Caco-2 (cell line): ENCODE measurements around the gene IL6. TPM values are rescaled to one million over a fixed set of nuclear protein-coding genes. Genes with fewer than 3 reads are reported as not detected.

Experiments
- BruUV-seq: library from RNA; stranded (reverse); fragments of 400-500 nt; replicated peaks from 2 replicates; lab custom pipeline; 2021; lab: Mats Ljungman, UMichigan
- CTCF ChIA-PET: fragments of 300-600 bp; sonication (Branson Sonifier 250); formaldehyde crosslinking; loops from one replicate; lab custom pipeline; 2022; ENCODE audit warnings: antibody characterized with exemption; lab: Charles Lee
- POLR2A ChIA-PET: fragments of 300-600 bp; sonication (Branson Sonifier 250); formaldehyde crosslinking; loops from one replicate; lab custom pipeline; 2022; ENCODE audit warnings: antibody characterized with exemption; lab: Charles Lee
- DNase-seq, 2 experiments: peaks; one replicate each; pipeline versions ENCODE4 v3.0.0 to v3.0.0-alpha.2; 2020 to 2022
- H3K27me3 ChIP-seq: replicated peaks from 2 replicates; pipeline ENCODE4 v1.6.0; 2011; ENCODE audit warnings: low read length; ENCODE audit not compliant: control insufficient read depth, insufficient read depth
- H3K36me3 ChIP-seq: 2 replicates; pipeline ENCODE4 v1.5.1; 2011; ENCODE audit warnings: low read length; ENCODE audit not compliant: control insufficient read depth, insufficient read depth
- H3K4me1 ChIP-seq: fragments of 250-450 bp; sonication (Bioruptor Pico); 2 replicates; pipeline ENCODE4 v1.5.1; 2020; ENCODE audit warnings: mild to moderate bottlenecking
- H3K4me3 ChIP-seq: 2 replicates; pipeline ENCODE4 v1.5.1; 2011; ENCODE audit warnings: low read depth, mild to moderate bottlenecking, control low read depth, low read length
- H3K9me3 ChIP-seq: fragments of 250-450 bp; sonication (Bioruptor Pico); 2 replicates; pipeline ENCODE4 v1.5.1; 2020; ENCODE audit warnings: mild to moderate bottlenecking, moderate library complexity
- H3K27ac Mint-ChIP-seq: one replicate; pipeline ENCODE4 v1.8.0; 2022; ENCODE audit warnings: mixed read lengths; ENCODE audit not compliant: unreplicated experiment
- H3K27me3 Mint-ChIP-seq: one replicate; pipeline ENCODE4 v1.8.0; 2022; ENCODE audit warnings: mixed read lengths; ENCODE audit not compliant: insufficient read depth, unreplicated experiment
- H3K36me3 Mint-ChIP-seq: one replicate; pipeline ENCODE4 v1.8.0; 2022; ENCODE audit warnings: mild to moderate bottlenecking, mixed read lengths; ENCODE audit not compliant: insufficient read depth, unreplicated experiment
- H3K4me1 Mint-ChIP-seq: one replicate; pipeline ENCODE4 v1.8.0; 2022; ENCODE audit warnings: low read depth, mixed read lengths; ENCODE audit not compliant: unreplicated experiment
- H3K4me3 Mint-ChIP-seq: one replicate; pipeline ENCODE4 v1.8.0; 2022; ENCODE audit warnings: mild to moderate bottlenecking, moderate library complexity, mixed read lengths; ENCODE audit not compliant: unreplicated experiment
- H3K9me3 Mint-ChIP-seq: one replicate; pipeline ENCODE4 v1.8.0; 2022; ENCODE audit warnings: mixed read lengths; ENCODE audit not compliant: unreplicated experiment
- intact Hi-C: fragments of 100-400 bp; cut with micrococcal nuclease; formaldehyde crosslinking; loops from one replicate; pipeline ENCODE4 v1.10.0; 2022; ENCODE audit not compliant: unreplicated experiment
- total RNA-seq: library from RNA; stranded (reverse); gene quantifications from 2 replicates; pipeline ENCODE4 v1.2.3, GENCODE V29; 2022
- TF ChIP-seq, protein P1 (sequence below), 2 experiments: fragments of 200-600 bp in 1 of 2; IDR thresholded peaks; 1 replicate in 1 of 2; 2 replicates in 1 of 2; pipeline versions ENCODE4 v1.5.1 to v1.8.0; 2011 to 2022; ENCODE audit warnings: antibody characterized with exemption in 1 of 2, control low read depth in 1 of 2, inconsistent platforms in 1 of 2, low read depth in 1 of 2, low read length in 1 of 2, mild to moderate bottlenecking in 1 of 2, moderate library complexity in 1 of 2; ENCODE audit not compliant: insufficient read depth in 1 of 2, severe bottlenecking in 1 of 2, unreplicated experiment in 1 of 2

Gene IL6
- total RNA-seq, 1 experiment from 2014 or later = not detected

GRCh38 chr7:22680482-22680911, 46.5 kb upstream of the IL6 start:
- Histone ChIP-seq H3K9me3 (no peaks in the 10 kb centered on the region), H3K36me3 (no peaks in the 10 kb centered on the region), H3K4me3 (no peak overlapping the region), H3K27me3 (no peaks in the 10 kb centered on the region), H3K4me1 (peaks cover 12% of the 10 kb centered on the region)
- no TSS peak for BruUV-seq
- H3K4me1 Mint-ChIP-seq = peaks cover 20% of the 10 kb centered on the region
- H3K36me3 Mint-ChIP-seq = no peaks in the 10 kb centered on the region
- no peak overlapping the region for H3K27ac Mint-ChIP-seq
- H3K27me3 Mint-ChIP-seq = no peaks in the 10 kb centered on the region
- H3K4me3 Mint-ChIP-seq = no peak overlapping the region
- intact Hi-C loops = no loop called here
- POLR2A ChIA-PET = no interaction called here
- DNase-seq = no peak
- CTCF ChIA-PET = interaction anchor here (0.6 kb wide), 1 partner anchor 735 kb away, joined by 3 read pairs; no protein-coding TSS in a partner anchor
- TF ChIP-seq, protein P1, sequence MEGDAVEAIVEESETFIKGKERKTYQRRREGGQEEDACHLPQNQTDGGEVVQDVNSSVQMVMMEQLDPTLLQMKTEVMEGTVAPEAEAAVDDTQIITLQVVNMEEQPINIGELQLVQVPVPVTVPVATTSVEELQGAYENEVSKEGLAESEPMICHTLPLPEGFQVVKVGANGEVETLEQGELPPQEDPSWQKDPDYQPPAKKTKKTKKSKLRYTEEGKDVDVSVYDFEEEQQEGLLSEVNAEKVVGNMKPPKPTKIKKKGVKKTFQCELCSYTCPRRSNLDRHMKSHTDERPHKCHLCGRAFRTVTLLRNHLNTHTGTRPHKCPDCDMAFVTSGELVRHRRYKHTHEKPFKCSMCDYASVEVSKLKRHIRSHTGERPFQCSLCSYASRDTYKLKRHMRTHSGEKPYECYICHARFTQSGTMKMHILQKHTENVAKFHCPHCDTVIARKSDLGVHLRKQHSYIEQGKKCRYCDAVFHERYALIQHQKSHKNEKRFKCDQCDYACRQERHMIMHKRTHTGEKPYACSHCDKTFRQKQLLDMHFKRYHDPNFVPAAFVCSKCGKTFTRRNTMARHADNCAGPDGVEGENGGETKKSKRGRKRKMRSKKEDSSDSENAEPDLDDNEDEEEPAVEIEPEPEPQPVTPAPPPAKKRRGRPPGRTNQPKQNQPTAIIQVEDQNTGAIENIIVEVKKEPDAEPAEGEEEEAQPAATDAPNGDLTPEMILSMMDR (IDR thresholded peaks at IDR 0.05; ENCODE audit: insufficient read depth in 1 of 2, low read depth in 1 of 2, low read length in 1 of 2, severe bottlenecking in 1 of 2, unreplicated experiment in 1 of 2) = no peak
- H3K9me3 Mint-ChIP-seq = peaks cover 19% of the 10 kb centered on the region

DNA sequence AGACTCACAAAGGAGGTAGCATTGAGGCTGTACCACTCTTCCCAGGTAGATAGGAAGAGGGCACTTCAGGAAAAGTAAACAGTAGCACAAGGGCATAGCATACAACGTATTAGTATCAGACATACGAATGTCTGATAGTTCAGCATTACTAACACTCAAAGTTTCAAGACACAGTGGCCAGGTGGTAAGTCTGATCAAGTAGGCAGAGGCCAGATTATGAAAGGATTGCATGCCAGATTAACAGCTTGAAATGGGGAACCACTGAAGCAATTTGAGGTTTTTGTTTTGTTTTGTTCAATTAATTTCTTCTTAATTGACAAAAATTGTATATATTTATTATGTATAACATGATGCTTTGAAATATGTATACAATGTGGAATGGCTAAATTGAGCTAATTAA, 45.7 kb upstream of the IL6 start:
- H3K9me3 ChIP-seq = no peaks in the 10 kb centered on the region
- ChIA-PET CTCF (no interaction called here), POLR2A (no interaction called here)
- H3K4me1 ChIP-seq = peaks cover 4% of the 10 kb centered on the region
- Mint-ChIP-seq H3K27me3 (no peaks in the 10 kb centered on the region), H3K9me3 (peaks cover 19% of the 10 kb centered on the region), H3K36me3 (no peaks in the 10 kb centered on the region), H3K4me3 (no peak overlapping the region), H3K27ac (no peak overlapping the region), H3K4me1 (peaks cover 20% of the 10 kb centered on the region)
- intact Hi-C loops = no loop called here
- TF ChIP-seq, protein P1 (IDR thresholded peaks at IDR 0.05; ENCODE audit: insufficient read depth in 1 of 2, low read depth in 1 of 2, low read length in 1 of 2, severe bottlenecking in 1 of 2, unreplicated experiment in 1 of 2) = no peak
- DNase-seq = no peak
- BruUV-seq = no TSS peak
- no peak overlapping the region for H3K4me3 ChIP-seq
- no peaks in the 10 kb centered on the region for H3K27me3 ChIP-seq
- no peaks in the 10 kb centered on the region for H3K36me3 ChIP-seq

DNA sequence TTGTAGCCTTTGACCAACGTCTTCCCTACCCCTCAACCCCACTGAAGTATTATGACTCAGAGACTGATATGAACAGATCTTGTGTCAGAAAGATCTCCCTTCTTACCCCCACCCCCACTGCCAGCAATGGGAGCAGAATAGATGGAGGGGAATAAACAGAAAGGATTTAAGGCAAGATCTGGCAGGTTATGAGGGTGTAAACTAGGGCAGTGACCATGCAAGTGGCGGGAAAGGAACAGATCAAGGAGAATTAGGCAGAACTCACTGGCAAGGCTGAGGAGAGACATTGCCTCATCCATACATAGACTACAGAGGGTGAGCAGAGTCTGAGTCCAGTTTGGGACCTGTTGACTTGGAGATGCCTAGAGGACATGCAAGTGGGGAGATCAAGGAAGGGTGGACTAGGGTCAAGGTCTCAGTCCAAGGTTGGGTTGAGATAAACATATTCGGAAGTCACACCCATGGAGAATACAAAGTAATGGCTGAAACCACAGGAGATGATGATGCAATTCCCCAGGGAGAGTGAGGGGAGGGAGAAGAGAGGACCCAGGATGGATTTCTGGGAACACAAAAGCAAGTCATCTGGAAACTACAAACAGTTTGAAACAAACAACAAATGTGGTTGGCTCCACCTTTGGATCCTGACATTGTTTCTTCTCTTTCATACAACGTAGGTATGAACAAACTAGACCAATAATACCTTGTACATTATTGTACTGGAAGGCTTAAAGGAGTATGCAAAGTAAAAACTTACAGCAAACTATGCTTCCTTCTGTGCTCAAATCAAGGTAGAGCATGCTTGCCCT, 44.9 kb upstream of the IL6 start:
- TF ChIP-seq, protein P1 (IDR thresholded peaks at IDR 0.05; ENCODE audit: insufficient read depth in 1 of 2, low read depth in 1 of 2, low read length in 1 of 2, severe bottlenecking in 1 of 2, unreplicated experiment in 1 of 2) = no peak
- Histone ChIP-seq H3K27me3 (no peaks in the 10 kb centered on the region), H3K4me1 (no peaks in the 10 kb centered on the region), H3K9me3 (no peaks in the 10 kb centered on the region), H3K4me3 (no peak overlapping the region), H3K36me3 (no peaks in the 10 kb centered on the region)
- DNase-seq = no peak
- H3K27me3 Mint-ChIP-seq = no peaks in the 10 kb centered on the region
- H3K4me3 Mint-ChIP-seq = no peak overlapping the region
- H3K36me3 Mint-ChIP-seq = no peaks in the 10 kb centered on the region
- POLR2A ChIA-PET = no interaction called here
- intact Hi-C loops = no loop called here
- no TSS peak for BruUV-seq
- peaks cover 20% of the 10 kb centered on the region for H3K4me1 Mint-ChIP-seq
- no peak overlapping the region for H3K27ac Mint-ChIP-seq
- peaks cover 19% of the 10 kb centered on the region for H3K9me3 Mint-ChIP-seq
- CTCF ChIA-PET = no interaction called here
